WERI-Rb-1 (cell line): ENCODE measurements around the gene AFTPH.

Experiments
- DNase-seq: peaks from one replicate; pipeline ENCODE4 v3.0.0-alpha.2; 2020
- H3K27ac ChIP-seq: fragments of 250-450 bp; sonication (Bioruptor Pico); 2 replicates; pipeline ENCODE4 v1.5.1; 2020; ENCODE audit warnings: mild to moderate bottlenecking, moderate library complexity
- H3K27me3 ChIP-seq: fragments of 250-450 bp; sonication (Bioruptor Pico); 2 replicates; pipeline ENCODE4 v1.5.1; 2021; ENCODE audit warnings: mild to moderate bottlenecking, low read depth, moderate library complexity; ENCODE audit not compliant: insufficient read depth, severe bottlenecking
- H3K36me3 ChIP-seq: fragments of 250-450 bp; sonication (Bioruptor Pico); 2 replicates; pipeline ENCODE4 v1.5.1; 2020; ENCODE audit warnings: mild to moderate bottlenecking, moderate library complexity
- H3K4me3 ChIP-seq: 2 replicates; pipeline ENCODE4 v1.5.1; 2011; ENCODE audit warnings: low read depth, mild to moderate bottlenecking, control low read depth, low read length
- H3K9me3 ChIP-seq: fragments of 250-450 bp; sonication (Bioruptor Pico); 2 replicates; pipeline ENCODE4 v1.5.1; 2021; ENCODE audit warnings: mild to moderate bottlenecking, moderate library complexity; ENCODE audit not compliant: severe bottlenecking
- CTCF ChIP-seq: IDR thresholded peaks from 2 replicates; pipeline ENCODE4 v1.5.1; 2011; ENCODE audit warnings: low read depth, mild to moderate bottlenecking, control low read depth, inconsistent platforms, low read length

The AFTPH gene

GRCh38 chr2:64612575-64613195, 88.6 kb downstream of the AFTPH start:
- no peaks in the 10 kb centered on the region for H3K9me3 ChIP-seq
- no peaks in the 10 kb centered on the region for H3K27me3 ChIP-seq
- no peak for TF ChIP-seq CTCF
- no peak overlapping the region for H3K4me3 ChIP-seq
- H3K27ac ChIP-seq, result no peak overlapping the region
- no peak for DNase-seq
- no peaks in the 10 kb centered on the region for H3K36me3 ChIP-seq

- H3K36me3 ChIP-seq, result no peaks in the 10 kb centered on the region
- H3K9me3 ChIP-seq, result no peaks in the 10 kb centered on the region
- H3K4me3 ChIP-seq, result no peak overlapping the region
- H3K27me3 ChIP-seq, result no peaks in the 10 kb centered on the region
- DNase-seq, result no peak
- TF ChIP-seq CTCF, result no peak
- no peak overlapping the region for H3K27ac ChIP-seq
These were observed 89.1 kb downstream of the AFTPH start for GRCh38 chr2:64613276-64613675.

- Histone ChIP-seq H3K27me3 (no peaks in the 10 kb centered on the region), H3K36me3 (no peaks in the 10 kb centered on the region), H3K9me3 (no peaks in the 10 kb centered on the region), H3K27ac (no peak overlapping the region), H3K4me3 (no peak overlapping the region)
- no peak for TF ChIP-seq CTCF
- DNase-seq, result no peak
These were observed 91.2 kb downstream of the AFTPH start for GRCh38 chr2:64615192-64615763.

- H3K27me3 ChIP-seq, result no peaks in the 10 kb centered on the region
- H3K4me3 ChIP-seq, result no peak overlapping the region
- no peaks in the 10 kb centered on the region for H3K9me3 ChIP-seq
- no peak for TF ChIP-seq CTCF
- H3K36me3 ChIP-seq, result no peaks in the 10 kb centered on the region
- peak overlapping the region; percentile 79; the same call in 1 of the 2 replicates for H3K27ac ChIP-seq
- DNase-seq, result no peak
These were observed 91.9 kb downstream of the AFTPH start for GRCh38 chr2:64615844-64616536.

- Histone ChIP-seq H3K27ac (peak overlapping the region; percentile 79), H3K36me3 (no peaks in the 10 kb centered on the region), H3K9me3 (no peaks in the 10 kb centered on the region)
These were observed 93.6 kb downstream of the AFTPH start for GRCh38 chr2:64617631-64618151.

More at GRCh38 chr2:64617631-64618151, 93.6 kb downstream of the AFTPH start:
- DNase-seq, result peak; percentile 40
- no peaks in the 10 kb centered on the region for H3K27me3 ChIP-seq
- H3K4me3 ChIP-seq, result no peak overlapping the region
- no peak for TF ChIP-seq CTCF
